T47D (cell line): ENCODE results near the gene NEK7.
A peak's percentile ranks its signal among the peaks of the same experiment; 100 is the strongest.

Source experiments
- DNase-seq, 2 experiments: peaks; one replicate each; pipeline versions ENCODE4 v3.0.0 to v3.0.0-alpha.2; 2011 to 2012; ENCODE audit warnings: low read depth in 1 of 2, low spot score in 1 of 2
- JUND ChIP-seq: IDR thresholded peaks from 2 replicates; pipeline ENCODE4 v1.6.1; 2012; ENCODE audit warnings: low read depth
- in situ Hi-C: cut with HindIII; loops from 2 replicates; pipeline ENCODE4 v1.10.0; 2016; ENCODE audit warnings: low sequenced_read_pairs, low pct_unique_long_range_greater_than_20kb

Gene NEK7

DNA sequence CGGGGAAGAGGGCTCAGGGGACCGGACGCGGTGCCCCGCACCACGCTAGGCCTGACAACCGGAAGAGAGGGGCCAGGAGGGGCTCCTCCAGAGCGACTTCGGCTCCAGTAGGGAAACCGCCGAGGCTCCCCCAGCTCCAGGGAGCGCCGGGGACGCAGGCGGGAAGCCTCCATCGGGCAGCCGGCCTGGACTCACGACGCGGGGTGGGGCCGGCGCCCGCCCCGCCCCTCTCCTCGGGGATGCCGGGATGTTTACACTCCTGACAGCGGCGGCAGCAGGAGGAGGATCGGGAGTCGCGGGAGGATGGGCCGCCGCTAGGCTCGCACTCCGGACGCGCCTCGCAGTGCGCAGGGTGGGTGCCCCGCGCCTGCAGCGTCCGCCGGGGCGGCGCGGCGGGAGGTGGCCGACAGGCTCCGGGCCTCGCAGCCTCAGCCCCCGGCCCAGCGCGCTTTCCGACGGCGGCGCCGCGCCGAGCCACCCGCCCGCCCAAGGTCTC, at the start of gene NEK7:
Gene NEK7, plus strand, starts transcription at position 254 of the 496 bp plus-strand sequence. CDS start 75,583 bp downstream, outside the sequence.
- no peak for TF ChIP-seq JUND
- in situ Hi-C loops: no loop called here
- DNase-seq: peak; percentile 91 to 94

DNA sequence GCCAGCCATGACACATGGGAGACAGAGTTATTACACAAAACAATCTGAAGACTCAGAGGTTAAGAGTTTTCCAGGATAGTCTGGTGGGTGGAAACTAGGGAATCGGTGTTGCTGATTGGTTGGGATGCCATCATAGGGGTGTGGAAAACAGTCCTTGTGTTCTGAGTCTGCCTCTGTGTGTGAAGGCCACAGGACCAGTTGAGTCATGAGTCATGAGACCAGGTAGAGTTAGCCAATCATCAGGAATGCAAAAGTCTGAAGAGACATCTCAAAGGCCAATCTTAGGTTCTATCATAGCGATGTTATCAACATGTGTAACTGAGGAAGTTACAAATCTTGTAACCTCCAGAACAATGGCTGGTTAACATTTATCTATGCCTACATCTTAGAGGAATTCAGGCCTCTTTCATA, 49.7 kb upstream of the NEK7 start:
- DNase-seq: no peak
- in situ Hi-C loops: no loop called here

DNA sequence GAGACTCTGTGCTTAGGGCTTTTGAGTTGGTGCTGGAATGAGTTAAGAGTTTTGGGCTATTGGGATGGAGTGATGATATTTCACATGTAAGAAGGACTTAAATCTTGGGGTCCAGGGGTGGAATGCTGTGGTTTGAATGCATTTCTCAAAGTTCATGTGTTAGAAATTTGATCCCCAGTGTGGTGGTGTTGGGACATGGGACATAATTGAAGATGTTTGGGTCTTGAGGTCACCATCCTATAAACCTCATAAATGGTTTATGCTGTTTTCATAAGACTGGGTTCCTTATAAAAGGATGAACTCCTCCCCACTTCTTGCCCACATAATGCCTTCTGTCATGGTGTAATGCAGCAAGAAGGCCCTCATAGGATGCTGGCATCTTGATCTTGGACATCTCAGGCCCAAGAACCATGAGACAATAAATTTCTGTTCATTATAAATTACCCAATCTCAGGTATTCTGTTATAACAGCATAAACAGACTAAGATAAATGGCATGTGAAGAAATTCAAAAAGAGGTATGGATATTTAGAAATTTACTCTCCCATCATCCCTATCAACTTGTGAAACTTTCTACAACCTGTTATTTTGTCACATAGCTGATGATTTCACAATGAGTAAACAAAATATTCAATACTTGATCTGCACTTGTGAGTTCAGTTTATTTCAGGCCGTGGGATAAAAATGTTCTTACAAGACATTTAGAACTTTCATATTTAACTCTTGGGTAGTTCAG, 48.0 kb upstream of the NEK7 start:
- TF ChIP-seq JUND: no peak
- in situ Hi-C loops: no loop called here

More for the DNA sequence above, 49.7 kb upstream of the NEK7 start:
- no peak for TF ChIP-seq JUND

DNA sequence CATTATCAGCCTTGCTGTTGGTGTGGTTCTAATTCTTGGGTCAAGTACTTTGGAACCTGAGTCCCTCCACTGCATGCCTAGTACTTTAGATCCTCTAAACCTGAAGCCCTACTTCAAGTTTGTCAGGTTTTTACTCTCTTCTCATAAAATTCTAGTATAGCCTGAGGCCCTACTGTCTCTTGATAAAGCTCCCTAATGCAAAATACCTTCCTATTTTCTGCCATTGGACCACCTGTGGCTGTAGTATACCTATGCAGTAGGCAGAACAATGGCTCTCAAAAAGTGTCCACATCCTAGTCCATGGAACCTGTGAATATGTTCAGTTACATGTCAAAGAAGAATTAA, 47.5 kb upstream of the NEK7 start:
- no peak for TF ChIP-seq JUND
- in situ Hi-C loops: no loop called here
- DNase-seq: no peak

More for the DNA sequence above, 48.0 kb upstream of the NEK7 start:
- DNase-seq: no peak

DNA sequence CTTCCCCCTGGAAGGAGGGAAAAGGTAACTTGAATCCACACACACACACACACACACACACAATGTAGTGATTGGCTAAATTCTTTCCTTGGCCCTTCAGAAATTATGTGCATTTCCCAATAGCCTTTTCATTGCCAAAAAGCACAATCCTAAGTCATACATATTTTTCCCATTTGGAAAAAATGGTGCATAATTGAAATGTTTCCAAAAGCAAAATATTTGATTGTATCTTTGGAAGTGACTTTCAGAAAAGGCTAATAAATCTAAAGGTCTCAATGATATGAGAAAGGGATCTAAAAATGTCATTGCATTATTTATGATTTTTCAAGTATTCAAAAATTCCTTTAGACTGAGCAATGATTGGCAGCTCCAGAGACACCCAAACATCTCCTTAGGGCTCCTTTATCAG, 43.5 kb upstream of the NEK7 start:
- TF ChIP-seq JUND: no peak
- DNase-seq: no peak
- in situ Hi-C loops: no loop called here

DNA sequence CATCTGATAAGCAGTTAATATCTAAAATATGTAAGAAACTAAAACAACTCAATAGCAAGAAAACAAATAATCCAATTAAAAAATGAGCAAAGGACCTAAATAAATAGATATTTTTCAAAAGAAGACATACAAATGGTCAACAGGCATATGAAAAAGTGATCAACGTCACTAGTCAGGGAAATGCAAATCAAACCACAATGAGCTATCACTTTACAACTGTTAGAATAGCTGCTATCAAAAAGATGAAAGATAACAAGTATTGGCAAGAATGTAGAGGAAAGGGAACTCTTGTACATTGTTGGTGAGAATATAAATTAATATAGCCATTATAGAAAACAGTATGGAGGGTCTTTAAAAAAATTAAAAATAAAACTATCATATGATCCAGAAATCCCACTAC, 40.7 kb upstream of the NEK7 start:
- in situ Hi-C loops: no loop called here
- no peak for DNase-seq
- TF ChIP-seq JUND: no peak

DNA sequence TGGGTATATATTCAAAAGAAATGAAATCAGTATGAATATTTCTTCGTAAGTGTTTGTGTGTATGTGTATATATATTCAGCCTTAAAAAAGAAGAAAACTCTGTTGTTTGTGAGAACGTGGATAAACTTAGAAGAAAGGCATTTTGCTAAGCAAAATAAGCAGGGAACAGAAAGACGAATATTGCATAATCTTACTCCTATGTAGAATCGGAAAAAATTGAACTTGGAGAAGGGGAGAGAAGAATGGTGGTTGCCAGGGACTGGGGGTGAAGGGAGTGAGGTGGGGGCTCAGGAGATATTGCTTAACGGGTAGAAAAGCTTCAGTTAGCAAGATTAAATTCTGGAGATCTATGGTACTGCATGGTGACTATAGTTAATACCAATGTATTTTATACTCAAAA, 40.3 kb upstream of the NEK7 start:
- DNase-seq: no peak
- TF ChIP-seq JUND: no peak
- in situ Hi-C loops: no loop called here

DNA sequence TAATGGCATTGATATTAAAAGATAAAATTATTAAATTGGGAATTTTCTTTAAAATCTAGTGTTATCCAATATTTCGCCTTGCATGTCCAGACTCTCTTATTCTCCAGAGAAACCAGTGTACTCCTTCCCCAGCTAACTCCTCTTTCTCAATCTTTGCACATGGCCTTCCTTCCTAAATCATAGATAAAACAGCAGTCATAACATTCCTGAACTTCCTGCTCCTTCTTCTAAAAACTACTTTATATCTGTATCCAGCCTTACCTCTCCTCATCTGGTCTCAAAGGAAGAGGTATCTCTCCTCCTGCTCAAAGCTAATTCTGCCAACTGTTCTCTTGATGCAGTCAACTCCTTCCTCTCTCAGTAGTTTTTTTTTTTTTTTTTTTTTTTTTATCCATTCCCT, 39.5 kb upstream of the NEK7 start:
- no peak for DNase-seq
- in situ Hi-C loops: no loop called here
- no peak for TF ChIP-seq JUND

DNA sequence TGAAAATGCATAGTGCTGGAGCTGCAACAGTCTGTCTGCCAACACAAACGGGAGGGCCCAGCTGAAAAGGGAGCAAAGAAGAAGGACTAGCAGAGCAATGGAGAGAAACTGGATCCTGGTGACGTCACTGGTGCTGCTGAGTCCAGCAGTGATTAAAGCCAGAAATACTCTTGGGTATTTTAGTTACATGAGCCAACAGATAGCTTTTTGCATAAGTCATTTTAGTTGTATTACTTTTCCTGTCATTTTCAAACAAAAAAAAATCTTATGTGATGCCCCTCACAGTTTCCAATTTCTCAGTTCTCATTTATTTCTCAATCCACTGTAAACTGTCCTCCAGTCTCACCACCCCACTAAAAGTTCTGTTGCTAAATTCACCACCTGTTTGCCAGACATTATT, 38.7 kb upstream of the NEK7 start:
- in situ Hi-C loops: no loop called here
- DNase-seq: no peak
- no peak for TF ChIP-seq JUND

DNA sequence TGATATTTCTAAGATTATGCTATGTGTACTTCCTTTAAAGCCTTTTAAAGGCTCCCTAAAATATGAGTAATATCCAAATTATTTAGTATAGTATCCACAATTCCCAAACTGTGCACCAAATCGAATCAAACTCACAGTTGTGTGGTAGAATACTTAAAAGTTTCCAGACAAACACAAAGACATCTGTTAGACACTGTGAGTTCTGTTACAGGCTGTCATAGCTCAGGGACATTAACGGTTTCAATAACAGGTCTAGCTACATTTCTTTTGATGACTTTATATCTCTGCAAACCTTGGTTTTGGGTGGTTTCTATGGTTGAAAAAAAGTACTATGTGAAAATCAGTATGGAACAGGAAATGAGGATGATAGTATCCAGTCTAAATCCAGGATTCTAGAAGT, 36.9 kb upstream of the NEK7 start:
- no peak for TF ChIP-seq JUND
- DNase-seq: no peak
- in situ Hi-C loops: no loop called here

DNA sequence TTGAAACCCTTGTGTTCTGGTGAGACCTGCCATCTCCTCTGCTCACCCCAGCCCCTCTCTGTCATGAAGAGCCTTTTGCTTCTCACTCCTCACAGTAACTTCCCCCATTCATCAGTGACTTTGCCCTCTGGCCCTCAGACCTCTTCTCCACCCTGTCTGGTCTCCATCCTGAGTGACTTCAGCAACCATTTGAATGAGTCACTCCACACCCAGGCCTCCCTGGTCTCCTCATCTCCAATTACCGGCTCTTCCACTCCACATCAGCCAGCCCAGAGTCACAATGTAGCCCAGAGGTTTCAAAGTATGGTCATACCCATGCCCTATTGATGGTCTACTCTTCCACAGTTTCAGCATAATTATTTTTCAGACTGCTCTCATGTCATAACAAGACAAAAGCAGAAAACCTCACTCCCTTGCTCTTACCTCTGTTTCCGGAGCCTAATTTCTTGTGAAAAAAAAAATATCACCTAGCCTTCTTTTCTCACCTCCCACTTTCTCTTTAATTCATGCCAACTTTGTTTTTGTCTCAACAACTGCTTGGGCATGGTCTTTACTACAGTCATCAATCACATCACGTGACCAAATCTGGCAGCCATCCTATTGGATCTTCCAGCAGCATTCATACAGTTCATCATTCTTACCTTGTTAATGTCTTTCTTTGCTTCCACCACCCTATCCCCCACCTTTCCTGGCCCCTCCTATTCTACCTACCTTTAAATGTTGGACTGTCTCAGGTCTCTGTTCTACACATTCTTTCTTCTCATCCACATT, 35.6 kb upstream of the NEK7 start:
- in situ Hi-C loops: no loop called here
- DNase-seq: no peak
- no peak for TF ChIP-seq JUND

DNA sequence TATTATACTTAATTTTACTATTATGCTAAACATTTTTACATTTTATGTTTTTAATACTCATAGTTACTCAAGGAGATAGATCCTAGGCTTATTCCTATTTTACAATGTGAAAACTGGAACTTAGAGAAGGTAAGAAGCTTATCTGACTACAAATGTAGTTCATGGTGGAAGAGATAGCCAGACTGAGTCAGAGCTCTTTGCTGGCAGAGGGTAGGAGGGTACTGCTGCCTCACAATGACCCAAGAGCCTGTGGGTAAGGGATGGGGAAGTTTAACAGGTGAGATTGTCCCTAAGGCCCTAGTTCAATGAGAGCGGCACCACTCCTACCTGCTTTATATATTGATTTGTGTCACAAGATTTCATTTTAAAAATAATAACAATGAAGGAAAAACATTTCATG, 34.1 kb upstream of the NEK7 start:
- in situ Hi-C loops: no loop called here
- DNase-seq: no peak
- TF ChIP-seq JUND: no peak

DNA sequence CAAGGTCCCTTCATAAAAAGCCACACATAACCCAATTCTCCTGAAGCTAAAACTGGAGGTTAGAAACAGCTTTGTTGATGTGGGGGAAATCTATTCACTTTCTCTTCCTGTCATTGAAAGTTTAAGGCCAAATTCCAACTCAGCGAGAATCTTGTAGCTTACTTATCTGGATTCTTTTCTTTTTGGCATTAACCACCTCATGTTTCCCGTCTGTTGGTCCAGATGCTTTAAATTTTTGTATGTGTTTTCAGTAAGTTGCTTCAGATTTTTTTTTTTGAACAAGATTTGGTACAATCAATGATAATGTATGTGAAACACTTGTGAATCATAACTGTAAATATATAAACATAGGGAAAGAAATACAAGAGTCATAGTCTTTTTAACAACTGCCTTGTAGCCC, 33.7 kb upstream of the NEK7 start:
- TF ChIP-seq JUND: no peak
- in situ Hi-C loops: no loop called here
- no peak for DNase-seq
